Right ventricle myocardium superior (tissue), 1 donor: Measurements from ENCODE around the gene SLC1A4. TPM values are rescaled to one million over a fixed set of nuclear protein-coding genes. Genes with fewer than 3 reads are reported as not detected.
A peak's percentile ranks its signal among the peaks of the same experiment; 100 is the strongest.
"Not testable (repeated sequence)": the region's sequence is repeated elsewhere in the genome, so short reads cannot be mapped to it uniquely, and the experiment has no call there.

ENCODE experiments used
- ATAC-seq: fragments of 200-7000 bp; cut with Tn5 transposase; one replicate; pipeline ENCODE4 v1.9.1; 2020; ENCODE audit warnings: mild to moderate bottlenecking; ENCODE audit not compliant: poor library complexity
- DNase-seq: peaks from one replicate; pipeline ENCODE4 v3.0.0-alpha.2; 2020
- intact Hi-C: fragments of 100-400 bp; cut with DNase I; formaldehyde crosslinking; loops from one replicate; pipeline ENCODE4 v1.11.2; 2022
- total RNA-seq: library from RNA; stranded (reverse); fragmentation: NEBNext Ultra II Directional; extraction: Animal tissue kit (Norgen Biotek cat#: 25700); gene quantifications from one replicate; pipeline ENCODE4 v1.2.1, GENCODE V29; 2021
- donor health status: DM: no; HTN: yes; CAD: no; lungs with severe emphysema.

Gene SLC1A4
- total RNA-seq, 1 donor from 2014 or later, result 3.5 TPM

DNA sequence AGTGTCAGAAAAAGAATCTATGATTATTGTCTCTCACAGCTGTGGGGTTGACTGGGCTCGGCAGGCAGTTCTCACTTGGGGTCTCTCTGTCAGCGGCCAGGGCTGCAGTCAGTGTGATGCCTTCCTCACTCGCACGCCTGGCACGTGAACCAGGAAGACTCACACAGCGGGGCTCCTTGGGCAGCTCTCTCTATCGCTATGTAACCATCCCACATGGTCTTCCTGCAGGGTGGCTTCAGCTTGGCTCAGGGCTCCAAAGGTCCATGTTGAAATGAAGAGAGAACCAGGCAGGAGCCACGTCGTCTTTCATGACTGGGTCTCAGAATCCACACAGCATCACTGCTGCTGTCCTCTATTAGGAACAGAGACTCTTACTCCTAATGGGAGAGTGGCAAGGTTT is 30.6 kb upstream of the SLC1A4 start:
- no peak for DNase-seq
- no peak for ATAC-seq
- intact Hi-C loops, result no loop called here

DNA sequence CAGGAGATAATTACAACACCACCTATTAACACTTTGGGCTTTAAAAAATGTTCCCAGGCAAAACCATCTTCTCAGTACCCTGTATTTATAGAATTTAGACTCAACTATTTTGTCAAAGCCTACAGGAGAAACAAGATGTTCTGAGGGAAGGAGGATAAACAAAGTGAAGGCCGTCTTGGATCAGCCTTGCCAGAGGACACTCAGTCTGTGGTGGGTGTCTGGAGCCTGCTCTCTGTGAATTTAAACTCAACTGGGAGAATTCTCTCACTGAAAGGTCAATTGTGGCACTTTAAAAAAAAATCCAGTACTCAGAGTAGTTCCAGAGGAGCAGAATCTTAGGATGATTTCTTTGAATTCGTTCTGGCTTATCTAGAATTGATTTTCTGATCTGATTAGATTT is 28.4 kb upstream of the SLC1A4 start:
- intact Hi-C loops, result no loop called here
- ATAC-seq, result no peak
- no peak for DNase-seq

DNA sequence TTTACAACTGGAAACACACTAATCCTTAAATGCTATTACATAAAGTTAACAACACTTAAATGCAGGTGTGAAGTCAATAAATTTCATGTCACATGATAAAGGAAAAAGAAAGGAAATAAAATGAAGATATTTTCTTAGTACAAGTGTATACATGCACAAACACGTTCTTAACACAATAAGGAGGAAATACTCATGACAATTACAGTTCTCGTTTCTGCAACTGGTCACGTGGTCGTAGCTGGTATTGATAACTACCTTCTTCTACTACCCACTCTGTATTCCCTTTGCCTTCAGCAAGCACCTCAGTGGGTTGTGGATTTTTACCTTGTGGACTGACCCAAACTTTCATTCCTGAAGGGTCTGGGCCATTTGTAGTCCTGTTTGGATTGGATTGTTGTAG is 26.1 kb upstream of the SLC1A4 start:
- ATAC-seq, intact Hi-C loops, DNase-seq: not testable (repeated sequence)

DNA sequence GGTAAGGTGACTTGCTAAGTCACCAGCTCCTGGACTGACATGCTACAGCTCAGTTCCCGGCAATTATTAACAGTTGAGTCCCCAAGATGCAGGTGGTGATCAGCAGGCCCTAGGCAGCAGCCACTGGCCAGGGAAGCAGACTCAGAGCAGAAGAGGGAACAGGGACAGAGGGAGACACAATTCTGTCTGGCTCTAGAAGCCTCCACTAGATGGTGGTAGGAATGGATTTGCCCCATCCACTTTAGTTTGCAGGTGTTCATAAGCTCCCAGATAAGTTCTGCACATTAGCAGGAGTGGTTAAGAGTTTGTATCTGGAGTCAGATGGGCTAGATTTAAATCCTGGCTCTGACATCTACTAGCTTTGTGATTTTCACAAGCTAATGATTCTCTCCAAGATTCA is 25.5 kb upstream of the SLC1A4 start:
- ATAC-seq (no peak), DNase-seq (no peak)
- intact Hi-C loops, result no loop called here

DNA sequence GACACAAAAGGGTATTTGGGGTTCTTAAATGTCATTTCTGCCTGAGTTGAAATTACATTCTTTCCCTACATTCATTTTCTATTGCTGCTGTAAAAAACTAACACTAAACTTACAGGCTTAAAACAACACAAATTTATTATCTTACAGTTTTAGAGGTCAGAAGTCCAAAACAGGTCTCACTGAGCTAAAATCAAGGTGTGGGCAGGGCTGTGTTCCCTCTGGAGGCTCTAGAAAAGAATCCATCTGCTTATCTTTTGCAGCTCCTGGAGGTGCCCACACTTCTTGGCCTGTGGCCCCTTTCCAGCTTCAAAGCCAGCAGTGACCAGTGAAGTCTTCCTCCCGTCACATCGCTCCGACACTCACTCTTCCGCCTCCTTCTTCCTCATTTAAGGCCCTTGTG is 23.2 kb upstream of the SLC1A4 start:
- DNase-seq (no peak), ATAC-seq (no peak)
- intact Hi-C loops, result no loop called here

DNA sequence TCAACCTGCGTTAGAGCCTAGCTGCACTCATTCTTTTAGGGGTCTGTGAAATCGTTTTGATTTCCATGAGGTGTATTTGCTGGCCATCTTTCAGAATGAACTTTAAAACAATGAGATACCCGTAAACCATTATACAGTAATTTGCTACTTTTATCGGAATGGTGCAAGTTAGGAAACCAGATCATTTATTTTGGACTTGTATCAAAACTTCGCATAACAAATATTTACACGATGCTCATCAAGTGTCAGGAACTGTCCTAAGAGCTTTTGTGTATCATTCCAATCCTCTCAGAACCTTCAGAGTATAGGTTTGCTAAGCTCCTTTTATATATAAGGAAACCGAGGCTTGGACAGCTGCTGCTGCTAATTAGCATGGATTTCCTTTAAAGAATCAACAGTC is 22.4 kb upstream of the SLC1A4 start:
- intact Hi-C loops, result no loop called here
- ATAC-seq, result no peak
- DNase-seq, result no peak

DNA sequence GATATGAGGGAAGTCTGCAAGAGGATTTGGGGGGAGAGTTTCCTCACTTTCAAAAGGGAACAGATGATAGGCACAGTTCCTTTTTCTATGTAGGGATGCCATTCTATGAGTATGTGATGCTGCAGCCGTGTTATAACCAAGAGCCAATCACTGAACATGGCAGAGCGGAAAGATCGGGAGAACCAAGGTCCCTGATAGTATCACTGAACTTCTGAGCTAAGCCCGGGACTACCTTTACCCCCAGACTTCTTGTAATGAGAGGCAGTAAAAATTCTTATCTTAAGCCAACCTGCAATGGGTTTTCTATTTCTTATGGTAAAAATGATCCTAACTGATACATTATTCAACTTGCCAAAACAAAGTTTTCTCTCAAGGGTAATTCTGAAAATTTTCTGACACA is 21.6 kb upstream of the SLC1A4 start:
- intact Hi-C loops, result no loop called here
- ATAC-seq, result no peak
- no peak for DNase-seq

DNA sequence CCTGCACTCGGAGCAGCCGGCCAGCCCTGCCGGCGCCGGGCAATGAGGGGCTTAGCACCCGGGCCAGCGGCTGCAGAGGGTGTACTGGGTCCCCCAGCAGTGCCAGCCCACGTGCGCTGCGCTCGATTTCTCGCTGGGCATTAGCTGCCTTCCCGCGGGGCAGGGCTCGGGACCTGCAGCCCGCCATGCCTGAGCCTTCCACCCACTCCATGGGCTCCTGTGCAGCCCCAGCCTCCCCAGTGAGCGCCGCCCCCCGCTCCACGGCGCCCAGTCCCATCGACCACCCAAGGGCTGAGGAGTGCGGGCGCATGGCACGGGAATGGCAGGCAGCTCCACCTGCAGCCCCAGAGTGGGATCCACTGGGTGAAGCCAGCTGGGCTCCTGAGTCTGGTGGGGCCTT is 20.1 kb upstream of the SLC1A4 start:
- intact Hi-C loops, ATAC-seq, DNase-seq: not testable (repeated sequence)

DNA sequence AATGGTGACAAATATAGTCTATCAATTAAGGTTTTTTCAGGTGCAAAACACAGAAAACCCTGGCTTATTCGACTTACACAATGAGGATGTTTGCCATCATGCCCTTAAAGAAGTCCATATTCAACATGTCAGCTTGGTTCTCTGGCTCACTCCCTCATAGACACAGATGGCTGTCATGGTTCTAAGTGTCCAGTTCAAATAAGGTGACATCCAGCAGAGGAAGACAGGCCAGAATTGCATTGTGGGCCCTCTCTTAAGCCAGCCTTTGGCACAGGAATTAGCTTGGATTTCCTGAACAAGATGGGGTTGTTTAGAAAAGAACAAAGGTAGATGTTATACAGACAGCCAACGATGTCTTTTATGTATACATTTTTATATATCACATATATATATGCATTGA is 18.7 kb upstream of the SLC1A4 start:
- DNase-seq, result no peak
- intact Hi-C loops, result no loop called here
- peak; percentile 60 for ATAC-seq

DNA sequence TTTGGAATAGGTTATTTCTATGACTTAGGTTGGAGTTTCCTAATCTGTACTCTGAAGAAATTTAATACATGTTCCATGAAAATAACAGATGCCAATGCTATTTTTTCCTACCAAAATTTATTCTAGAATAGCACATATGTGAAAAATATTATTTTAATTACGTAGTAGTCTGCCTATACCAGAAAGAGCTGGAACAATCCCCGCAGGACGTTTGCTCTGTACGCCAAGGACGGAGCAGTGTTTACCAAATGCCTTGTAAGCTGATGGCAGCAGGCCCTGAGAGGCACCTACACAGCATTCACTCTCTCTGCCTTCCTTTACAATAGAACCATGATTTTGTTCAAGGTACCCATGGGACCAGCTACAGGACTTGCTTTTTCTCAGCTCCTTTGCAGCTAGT is 16.8 kb upstream of the SLC1A4 start:
- DNase-seq (no peak), ATAC-seq (no peak)
- intact Hi-C loops, result no loop called here

DNA sequence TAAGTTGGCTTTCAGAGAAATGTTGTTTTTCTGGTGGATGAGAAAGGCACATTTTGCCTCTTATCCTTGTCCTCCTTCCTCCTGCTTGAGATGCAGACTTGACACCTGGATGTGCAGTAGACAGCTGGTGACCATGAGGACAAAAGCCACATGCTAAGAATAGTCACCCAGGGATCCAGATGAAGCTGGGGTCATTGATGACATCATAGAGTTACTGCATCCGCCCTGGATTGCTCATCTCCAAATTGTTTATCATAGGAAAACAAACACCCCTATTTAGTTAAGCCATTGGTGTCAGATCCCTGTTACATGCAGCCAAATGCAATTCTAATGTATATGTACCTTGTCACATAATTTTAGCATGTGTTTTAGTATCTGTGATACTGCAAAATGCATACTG is 16.3 kb upstream of the SLC1A4 start:
- DNase-seq (no peak), ATAC-seq (no peak)
- intact Hi-C loops, result no loop called here

DNA sequence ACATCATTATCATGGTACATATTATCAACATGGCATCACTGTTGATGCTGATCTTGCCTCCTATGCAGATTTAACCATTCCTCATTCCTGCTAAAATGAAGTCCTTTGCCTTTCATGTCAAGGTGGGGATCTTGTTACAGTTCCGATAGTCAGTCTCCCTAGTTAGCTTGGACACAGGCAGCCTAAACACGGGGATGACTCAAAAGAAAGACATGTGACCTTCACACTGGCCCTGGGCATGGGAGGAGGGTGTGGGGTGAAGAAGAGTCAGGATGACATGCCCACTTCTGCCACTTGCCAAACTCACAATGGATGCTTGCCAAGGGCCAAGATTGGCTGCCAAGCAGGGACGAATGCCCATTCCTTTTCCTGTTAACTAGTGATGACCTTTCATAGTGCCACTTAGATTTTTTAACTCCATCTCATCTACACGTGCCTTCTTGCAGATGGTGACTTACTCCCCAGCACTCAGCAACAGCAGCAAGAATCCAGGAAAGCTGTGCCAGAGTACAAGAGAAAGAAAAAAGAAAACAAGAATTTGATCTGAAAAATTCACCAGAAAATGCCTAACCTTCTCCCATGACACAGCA is 13.9 kb upstream of the SLC1A4 start:
- intact Hi-C loops, result no loop called here
- ATAC-seq, result peak; percentile 97

DNA sequence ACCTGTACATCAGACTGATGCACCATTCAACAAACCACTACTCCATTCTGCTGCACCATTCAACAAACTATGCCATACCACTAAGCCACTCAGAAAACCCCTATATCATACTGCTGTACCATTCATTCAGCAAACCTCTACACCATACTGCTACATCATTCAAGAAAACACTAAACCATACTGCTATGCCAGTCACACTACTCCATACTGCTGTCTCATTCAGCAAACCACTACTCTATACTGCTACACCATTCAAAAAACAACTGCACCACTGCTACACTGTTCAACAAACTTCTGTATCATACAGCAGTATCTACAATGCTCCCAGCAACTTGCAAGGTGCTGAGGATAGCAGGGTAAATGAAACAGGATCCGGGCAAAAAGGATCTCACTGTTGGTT is 12.9 kb upstream of the SLC1A4 start:
- intact Hi-C loops, result no loop called here
- DNase-seq (no peak), ATAC-seq (no peak)

More for the DNA sequence above, 13.9 kb upstream of the SLC1A4 start:
- DNase-seq, result peak; percentile 79

DNA sequence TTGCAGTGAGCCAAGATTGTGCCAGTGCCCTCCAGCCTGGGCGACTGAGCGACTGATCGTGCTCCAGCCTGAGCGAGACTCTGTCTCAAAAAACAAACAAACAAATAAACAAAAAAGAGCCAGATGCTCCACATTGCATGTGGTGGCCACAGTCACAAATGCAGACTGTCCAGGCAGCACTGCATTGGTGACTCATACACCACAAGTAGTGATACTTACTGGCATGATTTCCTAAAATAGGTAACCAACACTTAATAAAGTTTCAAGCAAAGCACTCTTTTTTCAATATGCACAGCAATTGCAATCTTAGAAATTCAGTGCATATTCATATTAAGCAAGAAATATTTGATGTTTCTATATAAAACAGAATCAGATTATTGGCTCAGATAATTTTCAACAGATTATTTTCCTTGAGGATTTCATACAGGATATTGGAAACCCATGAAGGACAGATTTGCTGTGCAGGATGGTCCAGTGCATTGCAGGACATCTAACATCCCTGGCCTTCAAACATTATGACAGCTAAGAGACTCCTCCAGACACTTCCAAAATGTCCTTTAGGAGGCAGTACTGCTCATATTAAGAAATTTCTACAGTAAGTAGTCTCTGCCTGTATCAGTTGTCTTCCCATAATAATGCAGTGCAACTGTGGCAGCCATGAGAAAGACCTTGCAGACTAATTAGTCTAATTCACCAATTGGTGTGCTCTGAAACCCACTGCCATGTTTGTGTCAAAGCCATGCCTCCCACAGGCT is 10.5 kb upstream of the SLC1A4 start:
- intact Hi-C loops, result no loop called here
- no peak for ATAC-seq
- no peak for DNase-seq

DNA sequence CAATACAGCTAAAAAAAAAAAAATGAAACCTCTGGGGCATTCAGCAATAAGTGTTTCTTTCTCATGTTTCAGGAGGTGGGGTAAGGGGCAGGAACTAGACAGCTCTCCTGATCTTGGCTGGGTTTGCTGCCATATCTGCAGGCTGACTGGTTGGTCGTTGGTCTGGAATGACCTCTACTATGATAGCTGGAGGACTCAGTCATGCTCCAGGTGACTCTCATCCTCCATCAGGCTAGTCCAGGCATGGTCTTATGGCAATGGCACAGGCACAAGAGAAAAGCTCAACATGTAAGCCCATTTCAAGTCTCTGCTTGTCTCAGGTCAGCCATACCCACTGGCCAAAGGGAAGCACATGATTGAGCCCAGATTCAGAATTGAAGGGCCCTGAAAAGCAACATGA is 9.5 kb upstream of the SLC1A4 start:
- intact Hi-C loops, result no loop called here
- no peak for DNase-seq
- ATAC-seq, result no peak

DNA sequence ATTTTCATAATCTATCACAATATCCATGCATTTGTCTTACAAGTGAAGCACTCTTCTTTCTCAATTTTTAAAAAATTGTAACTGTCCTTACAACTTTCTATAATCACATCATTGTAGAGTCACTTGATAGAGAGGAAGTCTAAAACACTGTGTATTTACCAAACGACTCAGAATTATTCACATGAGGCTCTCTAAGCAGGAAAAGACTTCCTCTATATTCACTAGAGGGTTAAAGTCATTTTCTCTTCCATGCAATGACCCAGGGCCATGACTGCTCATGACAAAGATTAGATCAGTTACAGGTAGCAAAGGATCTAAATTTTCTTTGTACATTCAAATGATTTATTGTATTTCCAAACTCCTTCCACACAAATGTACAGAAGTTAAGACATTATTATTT is 9.0 kb upstream of the SLC1A4 start:
- ATAC-seq, result no peak
- DNase-seq, result no peak
- intact Hi-C loops, result no loop called here

DNA sequence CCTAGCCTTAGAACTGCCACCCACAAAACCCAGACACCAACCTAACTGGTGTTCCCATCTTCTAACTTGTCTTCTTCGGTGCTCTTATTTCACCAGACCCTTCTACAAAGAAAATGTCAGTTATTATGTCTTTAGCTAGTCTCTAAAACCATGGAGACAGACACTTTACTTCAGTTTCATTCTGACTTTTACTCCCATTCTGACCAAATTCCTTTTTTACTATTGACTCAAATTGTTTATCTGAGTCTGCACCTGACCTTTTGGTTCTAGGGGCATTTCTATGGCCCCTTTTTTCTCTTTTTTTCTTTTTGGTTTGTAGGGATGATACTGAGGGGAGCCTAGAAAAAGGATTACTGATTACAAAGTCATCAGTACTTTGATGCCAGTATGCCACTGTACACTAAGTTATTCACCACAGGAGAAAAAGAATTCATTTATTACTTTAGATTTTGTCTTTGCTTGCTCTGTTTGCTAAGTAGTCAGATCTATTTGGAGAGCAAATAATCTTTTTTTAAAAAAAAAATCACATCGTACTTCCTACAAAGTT is 6.8 kb upstream of the SLC1A4 start:
- DNase-seq, result no peak

DNA sequence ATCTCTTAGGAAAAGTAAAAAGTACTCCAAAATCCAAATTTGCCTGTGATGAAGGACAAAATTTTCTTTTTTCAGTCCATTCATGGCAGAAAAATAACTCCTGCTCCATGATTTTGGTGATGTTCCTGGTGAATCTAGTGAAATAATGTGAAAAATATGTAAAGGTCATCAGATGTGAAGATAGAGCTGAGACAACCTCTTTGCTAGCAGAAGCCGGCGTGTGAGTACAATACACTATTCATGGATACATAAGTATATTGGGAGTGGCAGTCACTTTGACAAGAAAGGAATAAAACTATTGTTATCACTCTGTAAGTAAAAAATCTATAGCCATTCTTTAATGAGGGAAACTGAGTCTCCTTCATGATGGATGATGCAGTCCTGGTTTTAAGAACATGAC is 6.3 kb upstream of the SLC1A4 start:
- intact Hi-C loops, result no loop called here
- ATAC-seq (no peak), DNase-seq (no peak)

More for the DNA sequence above, 6.8 kb upstream of the SLC1A4 start:
- intact Hi-C loops, result no loop called here
- no peak for ATAC-seq

DNA sequence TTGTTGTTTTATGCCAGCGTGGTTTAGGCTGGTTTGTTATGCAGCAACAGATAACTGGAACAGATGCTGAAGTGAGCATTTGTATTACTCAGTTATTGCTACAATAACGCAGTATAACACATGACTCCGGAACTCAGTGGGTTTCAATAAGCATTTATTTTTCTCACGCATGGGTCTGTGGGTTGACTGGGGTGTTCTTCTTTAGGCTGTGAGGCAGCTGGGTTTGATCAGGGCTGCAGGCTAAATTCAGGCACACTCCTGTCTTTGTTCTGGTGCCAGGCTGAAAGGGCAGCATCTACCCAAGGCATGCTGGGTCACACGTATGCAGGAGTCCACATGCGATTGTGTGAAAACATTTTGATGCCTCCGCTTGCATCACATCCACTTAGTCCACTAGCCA is 3.8 kb upstream of the SLC1A4 start:
- ATAC-seq (no peak), DNase-seq (no peak)
- intact Hi-C loops, result no loop called here
